Gastroesophageal sphincter (tissue), 4 donors: ENCODE measurements around the gene LRBA. TPM values are rescaled to one million over a fixed set of nuclear protein-coding genes. Genes with fewer than 3 reads are reported as not detected.

Source experiments
- ATAC-seq: fragments of 150-250 bp; one replicate; pipeline ENCODE4 v1.9.1; 2016; ENCODE audit warnings: mild to moderate bottlenecking, moderate library complexity
- H3K27ac ChIP-seq, 4 donors: fragments of 200-600 bp; sonication (generic) in 3 of 4; 1 replicate in 3 of 4; 2 replicates in 1 of 4; pipeline ENCODE4 v1.5.1; 2016 to 2019
- H3K27me3 ChIP-seq: fragments of 200-600 bp; sonication (generic); one replicate; pipeline ENCODE4 v1.5.1; 2019
- H3K36me3 ChIP-seq, 2 donors: fragments of 200-600 bp; sonication (generic); one replicate each; pipeline ENCODE4 v1.5.1; 2019; ENCODE audit warnings: control low read depth in 1 of 2
- H3K4me1 ChIP-seq, 3 donors: fragments of 200-600 bp; sonication (generic); 1 replicate in 2 of 3; 2 replicates in 1 of 3; pipeline ENCODE4 v1.5.1; 2016 to 2019; ENCODE audit warnings: control low read depth in 2 of 3
- H3K4me3 ChIP-seq, 2 donors: fragments of 200-600 bp; sonication (generic); one replicate each; pipeline ENCODE4 v1.5.1; 2019; ENCODE audit warnings: mild to moderate bottlenecking in 1 of 2, moderate library complexity in 1 of 2
- H3K9me3 ChIP-seq, 3 donors: fragments of 200-600 bp; sonication (generic); one replicate each; pipeline ENCODE4 v1.5.1; 2017 to 2019; ENCODE audit warnings: control low read depth in 2 of 3
- CTCF ChIP-seq, 4 experiments: fragments of 200-600 bp in 2 of 4; fragments of 450-650 bp in 2 of 4; sonication (generic) in 1 of 4; IDR thresholded peaks; one replicate each; pipeline ENCODE4 v1.5.1; 2017 to 2019; ENCODE audit warnings: antibody characterized with exemption in 4 of 4, mild to moderate bottlenecking in 2 of 4, moderate library complexity in 2 of 4
- EP300 ChIP-seq: sonication (generic); formaldehyde crosslinking; IDR thresholded peaks from one replicate; pipeline ENCODE4 v1.6.1; 2017; ENCODE audit warnings: antibody characterized with exemption, mild to moderate bottlenecking
- POLR2A ChIP-seq, 2 donors: fragments of 450-650 bp; IDR thresholded peaks; one replicate each; pipeline ENCODE4 v1.6.1; 2017; ENCODE audit warnings: antibody characterized with exemption in 2 of 2, mild to moderate bottlenecking in 2 of 2, moderate library complexity in 1 of 2
- POLR2AphosphoS5 ChIP-seq: sonication (generic); formaldehyde crosslinking; IDR thresholded peaks from one replicate; pipeline ENCODE4 v1.6.1; 2017; ENCODE audit warnings: antibody characterized with exemption
- WGBS, 2 donors: methylation state at CpG; one replicate each; pipeline ENCODE4 v1.1.5; 2018; ENCODE audit warnings: low coverage in 1 of 2; 5-methylcytosine and 5-hydroxymethylcytosine counted together
- total RNA-seq, 4 donors: library from RNA; depleted of rRNA; stranded (reverse); fragments of >200 nt; gene quantifications; one replicate each; pipeline ENCODE4 v1.1.0, GENCODE V29; 2016

LRBA gene
- total RNA-seq, 4 donors from 2014 or later = 18.4 to 35.0 (median 23.2) TPM

GRCh38 chr4:150250293-150250997, 764.6 kb downstream of the LRBA start:
- TF ChIP-seq EP300 (no peak), POLR2A (IDR thresholded peaks at IDR 0.05) (no peak), POLR2AphosphoS5 (no peak), CTCF (IDR thresholded peaks at IDR 0.05) (no peak)
- Histone ChIP-seq H3K4me1 (peaks cover 0 to 16% (median 0%) of the 10 kb centered on the region in 3 donors), H3K9me3 (no peaks in the 10 kb centered on the region), H3K36me3 (peaks cover 0 to 52% of the 10 kb centered on the region in 2 donors), H3K27me3 (no peaks in the 10 kb centered on the region), H3K27ac (no peak overlapping the region), H3K4me3 (no peak overlapping the region)
- WGBS, 2 donors = 51 to 80% methylated on average over 1 to 4 of the region's 9 CpGs
- no peak for ATAC-seq

- peaks cover 0 to 31% of the 10 kb centered on the region in 2 donors for H3K36me3 ChIP-seq
- H3K27me3 ChIP-seq = no peaks in the 10 kb centered on the region
- TF ChIP-seq POLR2AphosphoS5 = no peak
- no peak for TF ChIP-seq CTCF (IDR thresholded peaks at IDR 0.05)
- TF ChIP-seq EP300 = no peak
- TF ChIP-seq POLR2A (IDR thresholded peaks at IDR 0.05) = no peak
- H3K27ac ChIP-seq = no peak overlapping the region
- no peak for ATAC-seq
- WGBS, 2 donors = 69% methylated on average over 4 of the region's 4 CpGs; no CpG with 5 or more reads in 1 of the 2 donors
- no peak overlapping the region for H3K4me3 ChIP-seq
- H3K4me1 ChIP-seq = peaks cover 0 to 11% (median 0%) of the 10 kb centered on the region in 3 donors
- no peaks in the 10 kb centered on the region for H3K9me3 ChIP-seq
These were observed 766.9 kb downstream of the LRBA start for GRCh38 chr4:150248181-150248580.

GRCh38 chr4:150247184-150247583, 767.9 kb downstream of the LRBA start:
- Histone ChIP-seq H3K4me3 (no peak overlapping the region), H3K27me3 (no peaks in the 10 kb centered on the region), H3K36me3 (peaks cover 0 to 31% of the 10 kb centered on the region in 2 donors), H3K4me1 (peaks cover 0 to 8% (median 0%) of the 10 kb centered on the region in 3 donors), H3K27ac (no peak overlapping the region), H3K9me3 (no peaks in the 10 kb centered on the region)
- WGBS, 2 donors = 95 to 96% methylated on average over 6 to 7 of the region's 7 CpGs
- TF ChIP-seq CTCF (IDR thresholded peaks at IDR 0.05) = no peak
- no peak for TF ChIP-seq POLR2A (IDR thresholded peaks at IDR 0.05)
- TF ChIP-seq EP300 = no peak
- TF ChIP-seq POLR2AphosphoS5 = no peak
- ATAC-seq = no peak

GRCh38 chr4:150244600-150244999, 770.5 kb downstream of the LRBA start:
- no peaks in the 10 kb centered on the region for H3K4me1 ChIP-seq
- TF ChIP-seq POLR2AphosphoS5 = no peak
- no peak for TF ChIP-seq EP300
- no peak for TF ChIP-seq CTCF (IDR thresholded peaks at IDR 0.05)
- TF ChIP-seq POLR2A (IDR thresholded peaks at IDR 0.05) = no peak
- H3K27ac ChIP-seq = no peak overlapping the region
- ATAC-seq = no peak
- H3K4me3 ChIP-seq = no peak overlapping the region
- WGBS, 2 donors = 65 to 79% methylated on average over 3 of the region's 3 CpGs
- peaks cover 0 to 25% of the 10 kb centered on the region in 2 donors for H3K36me3 ChIP-seq
- no peaks in the 10 kb centered on the region for H3K27me3 ChIP-seq
- H3K9me3 ChIP-seq = no peaks in the 10 kb centered on the region

- no peak overlapping the region for H3K4me3 ChIP-seq
- H3K27ac ChIP-seq = no peak overlapping the region
- TF ChIP-seq POLR2AphosphoS5 (no peak), EP300 (no peak), CTCF (IDR thresholded peaks at IDR 0.05) (no peak), POLR2A (IDR thresholded peaks at IDR 0.05) (no peak)
- no peaks in the 10 kb centered on the region for H3K9me3 ChIP-seq
- H3K36me3 ChIP-seq = peaks cover 0 to 19% of the 10 kb centered on the region in 2 donors
- no peak for ATAC-seq
- H3K4me1 ChIP-seq = no peaks in the 10 kb centered on the region
- H3K27me3 ChIP-seq = no peaks in the 10 kb centered on the region
- WGBS, 2 donors = 80 to 100% methylated on average over 2 of the region's 2 CpGs
These were observed 771.2 kb downstream of the LRBA start for GRCh38 chr4:150243932-150244331.
